Esophagus muscularis mucosa (tissue), 4 donors: Measurements from ENCODE around the gene MRPS22. TPM values are rescaled to one million over a fixed set of nuclear protein-coding genes. Genes with fewer than 3 reads are reported as not detected.

Source experiments
- DNase-seq: peaks from one replicate; pipeline ENCODE4 v3.0.0-alpha.2; 2017; ENCODE audit errors: extremely low spot score
- H3K27ac ChIP-seq, 4 donors: fragments of 200-600 bp; sonication (generic); replicated peaks in 1 of 4; 1 replicate in 3 of 4; 2 replicates in 1 of 4; pipeline ENCODE4 v1.5.1; 2016 to 2019; ENCODE audit warnings: mild to moderate bottlenecking in 1 of 4
- H3K27me3 ChIP-seq, 4 donors: fragments of 200-600 bp; sonication (generic); one replicate each; pipeline versions ENCODE4 v1.5.1 to v1.6.0; 2016 to 2019
- H3K36me3 ChIP-seq, 4 donors: fragments of 200-600 bp; sonication (generic); one replicate each; pipeline ENCODE4 v1.5.1; 2016 to 2019
- H3K4me1 ChIP-seq, 4 donors: fragments of 200-600 bp; sonication (generic); one replicate each; pipeline ENCODE4 v1.5.1; 2016 to 2019
- H3K4me3 ChIP-seq, 4 donors: fragments of 200-600 bp; sonication (generic); 1 replicate in 2 of 4; 2 replicates in 2 of 4; pipeline ENCODE4 v1.5.1; 2016 to 2019; ENCODE audit warnings: mild to moderate bottlenecking in 4 of 4, moderate library complexity in 1 of 4
- H3K9me3 ChIP-seq, 4 donors: fragments of 200-600 bp; sonication (generic); 1 replicate in 3 of 4; 2 replicates in 1 of 4; pipeline ENCODE4 v1.5.1; 2016 to 2019
- CTCF ChIP-seq, 3 experiments: fragments of 200-600 bp in 2 of 3; fragments of 450-650 bp in 1 of 3; sonication (generic) in 2 of 3; IDR thresholded peaks; one replicate each; pipeline ENCODE4 v1.5.1; 2017 to 2019; ENCODE audit warnings: antibody characterized with exemption in 3 of 3, mild to moderate bottlenecking in 2 of 3, moderate library complexity in 1 of 3
- EP300 ChIP-seq: sonication (generic); formaldehyde crosslinking; IDR thresholded peaks from one replicate; pipeline ENCODE4 v1.6.1; 2017; ENCODE audit warnings: antibody characterized with exemption
- POLR2A ChIP-seq: fragments of 450-650 bp; IDR thresholded peaks from one replicate; pipeline ENCODE4 v1.6.1; 2017; ENCODE audit warnings: antibody characterized with exemption, moderate library complexity, mild to moderate bottlenecking, low read depth
- POLR2AphosphoS5 ChIP-seq, 2 donors: sonication (generic); formaldehyde crosslinking; IDR thresholded peaks; one replicate each; pipeline ENCODE4 v1.6.1; 2017; ENCODE audit warnings: antibody characterized with exemption in 2 of 2
- WGBS: methylation state at CpG from one replicate; pipeline ENCODE4 v1.1.5; 2018; 5-methylcytosine and 5-hydroxymethylcytosine counted together
- intact Hi-C: fragments of 100-400 bp; cut with DNase I; formaldehyde crosslinking; loops from one replicate; pipeline ENCODE4 v1.15.1; 2023
- total RNA-seq, 4 donors: library from RNA; depleted of rRNA; stranded (reverse); fragments of >200 nt; gene quantifications; one replicate each; pipeline versions ENCODE4 v1.1.0 to v1.2.1, GENCODE V29; 2016

Gene MRPS22
- total RNA-seq, 4 donors from 2014 or later, result 37.0 to 50.9 (median 45.8) TPM

- intact Hi-C loops, result no loop called here
- H3K36me3 ChIP-seq, result no peaks in the 10 kb centered on the region
- 80% methylated on average over 10 of the region's 12 CpGs for WGBS
These were observed 41.6 kb upstream of the MRPS22 start for GRCh38 chr3:139302084-139302800.

GRCh38 chr3:139302801-139303113 lies 41.1 kb upstream of the MRPS22 start:
- intact Hi-C loops, result no loop called here
- Histone ChIP-seq H3K27me3 (no peaks in the 10 kb centered on the region), H3K9me3 (no peaks in the 10 kb centered on the region), H3K36me3 (no peaks in the 10 kb centered on the region), H3K4me3 (no peak overlapping the region), H3K4me1 (peaks cover 0 to 7% (median 0%) of the 10 kb centered on the region in 4 donors), H3K27ac (no peak overlapping the region)
- TF ChIP-seq CTCF (IDR thresholded peaks at IDR 0.05) (no peak), POLR2AphosphoS5 (IDR thresholded peaks at IDR 0.05) (no peak), POLR2A (no peak), EP300 (no peak)
- 78% methylated on average over 4 of the region's 4 CpGs for WGBS
- DNase-seq, result no peak

More at GRCh38 chr3:139302084-139302800, 41.6 kb upstream of the MRPS22 start:
- Histone ChIP-seq H3K9me3 (no peaks in the 10 kb centered on the region), H3K27ac (no peak overlapping the region), H3K4me1 (peaks cover 0 to 7% (median 0%) of the 10 kb centered on the region in 4 donors), H3K4me3 (no peak overlapping the region), H3K27me3 (no peaks in the 10 kb centered on the region)
- DNase-seq, result no peak
- TF ChIP-seq EP300 (no peak), POLR2AphosphoS5 (IDR thresholded peaks at IDR 0.05) (no peak), POLR2A (no peak), CTCF (IDR thresholded peaks at IDR 0.05) (no peak)

- H3K9me3 ChIP-seq, result no peaks in the 10 kb centered on the region
- H3K27me3 ChIP-seq, result no peaks in the 10 kb centered on the region
- WGBS, result 91% methylated on average over 5 of the region's 5 CpGs
- intact Hi-C loops, result no loop called here
- H3K4me3 ChIP-seq, result no peak overlapping the region
- no peak overlapping the region for H3K27ac ChIP-seq
- H3K36me3 ChIP-seq, result no peaks in the 10 kb centered on the region
- H3K4me1 ChIP-seq, result peaks cover 0 to 7% (median 0%) of the 10 kb centered on the region in 4 donors
- no peak for DNase-seq
- no peak for TF ChIP-seq CTCF (IDR thresholded peaks at IDR 0.05)
- TF ChIP-seq POLR2A, result no peak
- no peak for TF ChIP-seq POLR2AphosphoS5 (IDR thresholded peaks at IDR 0.05)
- no peak for TF ChIP-seq EP300
These were observed 40.6 kb upstream of the MRPS22 start for GRCh38 chr3:139303216-139303615.

GRCh38 chr3:139304383-139304782 lies 39.4 kb upstream of the MRPS22 start:
- Histone ChIP-seq H3K36me3 (no peaks in the 10 kb centered on the region), H3K4me1 (peaks cover 0 to 7% (median 0%) of the 10 kb centered on the region in 4 donors), H3K9me3 (no peaks in the 10 kb centered on the region), H3K27ac (no peak overlapping the region), H3K27me3 (no peaks in the 10 kb centered on the region), H3K4me3 (no peak overlapping the region)
- WGBS, result 90% methylated on average over 3 of the region's 3 CpGs
- intact Hi-C loops, result no loop called here
- DNase-seq, result no peak
- TF ChIP-seq EP300, result no peak
- TF ChIP-seq POLR2AphosphoS5 (IDR thresholded peaks at IDR 0.05), result no peak
- no peak for TF ChIP-seq POLR2A
- TF ChIP-seq CTCF (IDR thresholded peaks at IDR 0.05), result no peak

- intact Hi-C loops, result no loop called here
- Histone ChIP-seq H3K36me3 (no peaks in the 10 kb centered on the region), H3K27me3 (no peaks in the 10 kb centered on the region), H3K9me3 (no peaks in the 10 kb centered on the region), H3K4me3 (no peak overlapping the region), H3K27ac (no peak overlapping the region), H3K4me1 (peaks cover 0 to 7% (median 0%) of the 10 kb centered on the region in 4 donors)
- DNase-seq, result no peak
- no peak for TF ChIP-seq CTCF (IDR thresholded peaks at IDR 0.05)
- WGBS, result 80% methylated on average over 2 of the region's 2 CpGs
These were observed 37.7 kb upstream of the MRPS22 start for GRCh38 chr3:139306078-139306477.
